Measurements from ENCODE around the gene FYN.

FYN gene

DNA sequence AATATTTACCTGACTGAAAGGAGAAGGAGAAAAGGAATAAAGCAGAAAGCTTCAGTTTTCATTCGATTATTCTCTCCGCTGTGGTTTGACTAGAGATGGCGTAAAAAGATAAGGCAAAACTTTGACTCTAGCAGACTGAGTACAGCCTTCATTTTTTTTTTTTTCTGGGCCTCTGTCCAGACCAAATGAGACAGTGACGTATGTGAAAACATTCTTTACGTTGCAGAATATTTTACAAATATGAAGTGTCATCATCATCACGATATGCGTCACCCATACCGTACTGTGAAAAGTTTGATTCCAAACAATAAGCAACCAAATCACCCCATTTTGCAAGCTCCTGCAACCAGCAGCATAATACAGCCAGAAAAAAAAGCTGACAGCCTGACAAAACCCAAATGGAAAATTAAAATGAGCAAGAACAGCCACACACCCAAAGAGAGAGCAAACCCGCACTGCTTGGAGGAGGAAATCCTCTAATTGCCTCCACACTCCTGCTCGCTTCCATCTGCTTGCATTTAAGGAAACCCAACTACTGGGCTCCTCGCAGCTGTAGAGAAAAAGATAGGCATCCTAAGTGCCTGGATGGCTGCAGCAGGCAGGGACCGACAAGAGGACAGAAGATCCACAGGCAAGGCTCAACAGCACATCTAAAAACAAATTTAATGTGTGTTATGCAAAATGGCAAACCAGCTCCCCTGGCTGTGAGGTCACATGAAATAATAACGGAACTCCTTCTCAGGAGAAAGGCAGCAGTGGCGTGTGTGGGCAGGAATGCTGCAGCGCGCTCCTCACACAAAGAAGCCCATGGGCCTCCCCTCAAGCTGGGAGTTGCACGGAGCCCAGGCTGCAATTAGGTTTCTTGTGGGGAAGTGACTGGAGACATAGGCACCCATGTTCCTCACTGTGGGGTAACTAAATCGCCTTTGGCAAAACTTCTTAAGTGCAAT lies 113.1 kb downstream of the FYN start:
- TF ChIP-seq POLR2A (IDR thresholded peaks at IDR 0.05; ENCODE audit: low read depth, low read length), result no peak
- no peak for TF ChIP-seq TAF1 (IDR thresholded peaks at IDR 0.05; ENCODE audit: borderline replicate concordance, low read depth, low read length)
- TF ChIP-seq POLR2AphosphoS5 (IDR thresholded peaks at IDR 0.05; ENCODE audit: low read depth, low read length), result no peak
- no peak for DNase-seq (ENCODE audit: insufficient read length)
- FAIRE-seq, result no peak

DNA sequence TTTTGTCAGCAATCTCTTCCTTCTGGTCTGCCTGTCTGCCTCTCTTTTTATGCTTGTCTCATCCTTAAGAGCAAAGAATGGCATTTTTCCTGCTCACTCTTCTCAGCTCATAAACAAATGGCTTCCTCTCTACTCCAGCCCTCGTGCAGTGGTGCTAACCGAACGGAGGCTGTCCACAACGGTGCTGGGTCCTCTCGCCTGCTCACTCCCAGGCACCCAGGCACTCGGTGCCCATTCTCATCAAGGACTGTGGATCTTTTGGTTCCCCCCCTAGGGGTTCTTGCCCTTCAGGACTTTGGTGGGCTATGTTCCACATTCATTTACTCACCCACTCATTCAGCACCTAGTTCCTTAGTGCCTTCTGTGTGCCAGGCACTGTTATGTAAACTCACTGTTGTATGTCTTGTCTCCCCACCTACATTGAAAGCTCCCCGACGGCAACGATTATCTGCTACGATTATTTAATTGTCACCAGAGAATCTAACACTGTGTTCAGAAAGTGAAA lies 113.9 kb downstream of the FYN start:
- TF ChIP-seq POLR2A (IDR thresholded peaks at IDR 0.05; ENCODE audit: low read depth, low read length) (no peak), TAF1 (IDR thresholded peaks at IDR 0.05; ENCODE audit: borderline replicate concordance, low read depth, low read length) (no peak), POLR2AphosphoS5 (IDR thresholded peaks at IDR 0.05; ENCODE audit: low read depth, low read length) (no peak)
- DNase-seq (ENCODE audit: insufficient read length) (no peak), FAIRE-seq (no peak)

DNA sequence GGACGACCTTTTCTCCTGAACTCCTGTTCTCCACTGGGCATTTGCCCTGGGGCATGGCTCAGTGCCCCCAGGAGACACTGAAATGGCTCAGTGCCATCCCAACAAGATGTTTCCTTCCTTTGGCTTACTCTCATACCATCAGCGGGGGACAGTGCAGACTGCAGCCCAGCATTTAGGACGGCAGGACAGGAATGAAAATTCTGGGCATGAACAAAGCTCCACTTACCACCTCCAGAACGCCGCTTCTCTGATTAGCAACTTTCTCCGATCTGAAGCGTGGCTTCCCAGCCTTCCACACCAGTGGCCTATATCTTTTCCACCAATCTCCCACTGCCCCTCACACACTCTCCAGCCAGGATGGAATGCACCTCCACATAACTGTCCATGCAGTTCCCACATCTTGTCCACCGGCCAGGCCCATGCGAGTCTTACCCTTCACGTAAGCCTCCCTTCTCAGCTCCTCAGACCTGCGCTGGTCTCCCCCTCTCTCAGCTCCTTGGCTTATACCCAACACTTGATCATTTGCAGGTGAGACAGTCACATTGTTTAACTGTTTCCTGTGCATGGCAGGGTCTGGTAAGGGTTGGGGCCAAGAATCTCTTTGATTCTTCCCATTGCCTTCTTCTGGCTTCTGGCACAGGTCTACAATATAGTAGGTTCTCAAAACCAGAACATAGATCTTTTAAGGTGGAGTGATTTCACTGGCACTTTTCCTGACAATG lies 114.5 kb downstream of the FYN start:
- no peak for DNase-seq (ENCODE audit: insufficient read length)
- no peak for FAIRE-seq
- TF ChIP-seq POLR2AphosphoS5 (IDR thresholded peaks at IDR 0.05; ENCODE audit: low read depth, low read length) (no peak), POLR2A (IDR thresholded peaks at IDR 0.05; ENCODE audit: low read depth, low read length) (no peak), TAF1 (IDR thresholded peaks at IDR 0.05; ENCODE audit: borderline replicate concordance, low read depth, low read length) (no peak)

GRCh38 chr6:111757342-111757741 lies 115.9 kb downstream of the FYN start:
- TF ChIP-seq POLR2A (IDR thresholded peaks at IDR 0.05; ENCODE audit: low read depth, low read length), result no peak
- TF ChIP-seq POLR2AphosphoS5 (IDR thresholded peaks at IDR 0.05; ENCODE audit: low read depth, low read length), result no peak
- no peak for TF ChIP-seq TAF1 (IDR thresholded peaks at IDR 0.05; ENCODE audit: borderline replicate concordance, low read depth, low read length)
- no peak for FAIRE-seq
- no peak for DNase-seq (ENCODE audit: insufficient read length)

GRCh38 chr6:111754423-111754822 lies 118.8 kb downstream of the FYN start:
- no peak for TF ChIP-seq TAF1 (IDR thresholded peaks at IDR 0.05; ENCODE audit: borderline replicate concordance, low read depth, low read length)
- no peak for TF ChIP-seq POLR2AphosphoS5 (IDR thresholded peaks at IDR 0.05; ENCODE audit: low read depth, low read length)
- TF ChIP-seq POLR2A (IDR thresholded peaks at IDR 0.05; ENCODE audit: low read depth, low read length), result no peak
- FAIRE-seq, result peak; percentile 38

DNA sequence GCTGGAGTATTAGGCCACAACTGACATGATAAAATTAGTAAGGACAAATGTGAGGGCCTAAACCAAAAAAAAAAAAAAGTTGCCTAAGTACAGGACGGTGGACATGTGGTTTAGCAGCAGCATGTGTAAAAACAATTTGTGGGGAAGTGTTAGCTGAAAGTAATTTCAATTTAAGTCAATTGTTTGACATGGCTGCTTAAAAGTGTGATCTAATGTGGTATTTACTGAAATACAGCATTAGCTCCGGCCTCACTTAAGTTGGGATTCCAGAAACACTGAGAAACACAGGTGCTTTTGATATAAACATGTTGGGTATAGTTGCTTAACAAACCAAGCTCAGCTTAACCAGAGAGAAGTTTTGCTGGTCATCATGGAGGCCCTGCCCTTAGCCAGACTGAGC lies 119.7 kb downstream of the FYN start:
- no peak for TF ChIP-seq POLR2AphosphoS5 (IDR thresholded peaks at IDR 0.05; ENCODE audit: low read depth, low read length)
- TF ChIP-seq TAF1 (IDR thresholded peaks at IDR 0.05; ENCODE audit: borderline replicate concordance, low read depth, low read length), result no peak
- TF ChIP-seq POLR2A (IDR thresholded peaks at IDR 0.05; ENCODE audit: low read depth, low read length), result no peak
- FAIRE-seq, result no peak
- no peak for DNase-seq (ENCODE audit: insufficient read length)

More at GRCh38 chr6:111754423-111754822, 118.8 kb downstream of the FYN start:
- no peak for DNase-seq (ENCODE audit: insufficient read length)

GRCh38 chr6:111752476-111752875 lies 120.8 kb downstream of the FYN start:
- no peak for TF ChIP-seq POLR2AphosphoS5 (IDR thresholded peaks at IDR 0.05; ENCODE audit: low read depth, low read length)
- no peak for TF ChIP-seq POLR2A (IDR thresholded peaks at IDR 0.05; ENCODE audit: low read depth, low read length)
- no peak for TF ChIP-seq TAF1 (IDR thresholded peaks at IDR 0.05; ENCODE audit: borderline replicate concordance, low read depth, low read length)
- FAIRE-seq, result no peak
- DNase-seq (ENCODE audit: insufficient read length), result no peak

DNA sequence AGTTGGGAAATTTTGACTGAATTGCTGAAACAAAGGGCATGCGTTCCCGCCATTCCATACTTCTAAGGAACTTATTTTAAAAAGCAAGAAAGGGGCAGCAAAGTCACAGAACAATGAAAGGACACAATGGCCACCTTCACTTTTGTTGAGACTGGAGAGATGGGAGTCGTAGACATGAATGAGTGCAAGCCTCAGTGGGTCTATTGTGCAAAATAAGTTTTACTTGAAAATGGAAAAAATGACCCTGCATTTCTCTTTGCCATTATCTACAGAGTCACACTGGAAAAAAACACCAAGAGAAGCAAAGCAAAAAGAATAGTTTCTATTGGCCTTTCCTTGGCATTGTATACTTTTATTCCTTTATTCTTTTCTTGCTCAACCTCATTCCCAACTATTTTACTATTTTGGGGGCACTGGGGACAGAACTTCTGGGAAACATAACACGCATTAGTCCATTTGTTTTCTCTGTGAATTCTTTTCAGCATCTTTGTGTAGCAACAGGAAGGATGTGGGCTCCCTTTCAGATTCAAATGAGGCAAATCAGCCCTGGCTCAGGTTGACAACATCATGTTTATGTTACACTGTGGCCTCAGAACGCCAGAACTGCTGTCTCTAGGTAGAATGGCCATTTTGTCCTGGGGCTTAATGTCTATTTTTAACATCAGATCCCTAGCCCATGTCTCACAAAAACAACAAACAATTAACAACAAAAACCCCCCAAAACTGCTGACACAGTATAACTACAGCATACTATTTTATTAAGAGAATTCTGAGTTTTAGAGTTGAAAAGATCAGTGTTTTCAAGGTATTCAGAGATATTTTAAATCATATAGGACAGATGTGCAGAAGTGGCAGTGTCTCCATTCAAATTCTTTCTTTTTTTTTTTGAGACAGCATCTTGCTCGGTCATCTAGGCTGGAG lies 122.2 kb downstream of the FYN start:
- FAIRE-seq (peak; percentile 88), DNase-seq (ENCODE audit: insufficient read length) (no peak)
- TF ChIP-seq POLR2AphosphoS5 (IDR thresholded peaks at IDR 0.05; ENCODE audit: low read depth, low read length) (no peak), POLR2A (IDR thresholded peaks at IDR 0.05; ENCODE audit: low read depth, low read length) (no peak), TAF1 (IDR thresholded peaks at IDR 0.05; ENCODE audit: borderline replicate concordance, low read depth, low read length) (no peak)

GRCh38 chr6:111750153-111750552 lies 123.1 kb downstream of the FYN start:
- DNase-seq (ENCODE audit: insufficient read length) (no peak), FAIRE-seq (no peak)
- TF ChIP-seq POLR2AphosphoS5 (IDR thresholded peaks at IDR 0.05; ENCODE audit: low read depth, low read length) (no peak), TAF1 (IDR thresholded peaks at IDR 0.05; ENCODE audit: borderline replicate concordance, low read depth, low read length) (no peak), POLR2A (IDR thresholded peaks at IDR 0.05; ENCODE audit: low read depth, low read length) (no peak)

- no peak for FAIRE-seq
- no peak for TF ChIP-seq TAF1 (IDR thresholded peaks at IDR 0.05; ENCODE audit: borderline replicate concordance, low read depth, low read length)
- TF ChIP-seq POLR2A (IDR thresholded peaks at IDR 0.05; ENCODE audit: low read depth, low read length), result no peak
- no peak for TF ChIP-seq POLR2AphosphoS5 (IDR thresholded peaks at IDR 0.05; ENCODE audit: low read depth, low read length)
- DNase-seq (ENCODE audit: insufficient read length), result no peak
These were observed 125.0 kb downstream of the FYN start for GRCh38 chr6:111748231-111748647.
